Measurements from ENCODE around the gene PNMA1. TPM values are rescaled to one million over a fixed set of nuclear protein-coding genes. Genes with fewer than 3 reads are reported as not detected.

Gene PNMA1
- total RNA-seq, result 10 to 100 TPM; 42.0 to 53.7 TPM
- 62.8 to 93.9 reads per million in 2 donors for total RNA-seq

- H3K27ac Mint-ChIP-seq, result peak within 1 kb of the TSS; percentile 98
- peaks cover 29% of the 10 kb centered on the region for H3K4me1 Mint-ChIP-seq
- ATAC-seq (peak; percentile 78), DNase-seq (peak; percentile 82 to 90 (median 84))
- peak within 1 kb of the TSS; percentile 99 for H3K4me3 Mint-ChIP-seq
- no peaks in the 10 kb centered on the region for H3K27me3 Mint-ChIP-seq
- no peaks in the 10 kb centered on the region for H3K9me3 ChIP-seq (ENCODE audit: control insufficient read depth, low read length, poor library complexity, severe bottlenecking)
- peaks cover 10% of the 10 kb centered on the region for H3K36me3 Mint-ChIP-seq (ENCODE audit: low read depth)
Measured at GRCh38 chr14:73713803-73714655, at the start of gene PNMA1. TSS of gene PNMA1 (minus strand) at chr14:73714384. CDS start at chr14:73713639, 745 bp downstream.

- no peak for ATAC-seq
- Mint-ChIP-seq H3K27ac (peak overlapping the region; percentile 97), H3K36me3 (ENCODE audit: low read depth) (peaks cover 3% of the 10 kb centered on the region), H3K4me1 (peaks cover 45% of the 10 kb centered on the region), H3K4me3 (peak overlapping the region; percentile 86), H3K27me3 (no peaks in the 10 kb centered on the region)
- no peaks in the 10 kb centered on the region for H3K9me3 ChIP-seq (ENCODE audit: control insufficient read depth, low read length, poor library complexity, severe bottlenecking)
- no peak for DNase-seq
Measured at GRCh38 chr14:73763396-73763795, 49.2 kb upstream of the PNMA1 start.

- H3K36me3 Mint-ChIP-seq (ENCODE audit: low read depth), result peaks cover 3% of the 10 kb centered on the region
- peaks cover 53% of the 10 kb centered on the region for H3K4me1 Mint-ChIP-seq
- no peak for DNase-seq
- no peaks in the 10 kb centered on the region for H3K27me3 Mint-ChIP-seq
- H3K9me3 ChIP-seq (ENCODE audit: control insufficient read depth, low read length, poor library complexity, severe bottlenecking), result no peaks in the 10 kb centered on the region
- peak overlapping the region; percentile 86 for H3K4me3 Mint-ChIP-seq
- no peak for ATAC-seq
- H3K27ac Mint-ChIP-seq, result peak overlapping the region; percentile 97
Measured at GRCh38 chr14:73762375-73762822, 48.2 kb upstream of the PNMA1 start.

- H3K27ac Mint-ChIP-seq, result peak overlapping the region; percentile 97
- DNase-seq, result no peak
- ATAC-seq, result no peak
Measured at GRCh38 chr14:73761618-73762355, 47.6 kb upstream of the PNMA1 start.

GRCh38 chr14:73760598-73761586 is 46.7 kb upstream of the PNMA1 start:
- ATAC-seq (peak; percentile 1), DNase-seq (no peak)
- peaks cover 63% of the 10 kb centered on the region for H3K4me1 Mint-ChIP-seq
- H3K9me3 ChIP-seq (ENCODE audit: control insufficient read depth, low read length, poor library complexity, severe bottlenecking), result no peaks in the 10 kb centered on the region
- H3K27ac Mint-ChIP-seq, result peak overlapping the region; percentile 97
- peaks cover 3% of the 10 kb centered on the region for H3K36me3 Mint-ChIP-seq (ENCODE audit: low read depth)
- H3K4me3 Mint-ChIP-seq, result peak overlapping the region; percentile 91
- H3K27me3 Mint-ChIP-seq, result no peaks in the 10 kb centered on the region

More at GRCh38 chr14:73761618-73762355, 47.6 kb upstream of the PNMA1 start:
- Mint-ChIP-seq H3K36me3 (ENCODE audit: low read depth) (peaks cover 3% of the 10 kb centered on the region), H3K4me3 (peak overlapping the region; percentile 86), H3K4me1 (peaks cover 58% of the 10 kb centered on the region), H3K27me3 (no peaks in the 10 kb centered on the region)
- H3K9me3 ChIP-seq (ENCODE audit: control insufficient read depth, low read length, poor library complexity, severe bottlenecking), result no peaks in the 10 kb centered on the region

GRCh38 chr14:73759714-73760597 is 45.8 kb upstream of the PNMA1 start:
- Mint-ChIP-seq H3K4me3 (peak overlapping the region; percentile 91), H3K4me1 (peaks cover 63% of the 10 kb centered on the region), H3K27ac (peak overlapping the region; percentile 97), H3K27me3 (no peaks in the 10 kb centered on the region), H3K36me3 (ENCODE audit: low read depth) (no peaks in the 10 kb centered on the region)
- H3K9me3 ChIP-seq (ENCODE audit: control insufficient read depth, low read length, poor library complexity, severe bottlenecking), result no peaks in the 10 kb centered on the region
- DNase-seq (peak; percentile 96 to 97 (median 96)), ATAC-seq (peak; percentile 85)

GRCh38 chr14:73759183-73759713 is 45.1 kb upstream of the PNMA1 start:
- H3K9me3 ChIP-seq (ENCODE audit: control insufficient read depth, low read length, poor library complexity, severe bottlenecking), result no peaks in the 10 kb centered on the region
- no peak for ATAC-seq
- H3K36me3 Mint-ChIP-seq (ENCODE audit: low read depth), result no peaks in the 10 kb centered on the region

GRCh38 chr14:73758392-73759182 is 44.4 kb upstream of the PNMA1 start:
- peak; percentile 59 to 75 (median 71) for DNase-seq
- H3K4me1 Mint-ChIP-seq, result peaks cover 72% of the 10 kb centered on the region
- no peaks in the 10 kb centered on the region for H3K36me3 Mint-ChIP-seq (ENCODE audit: low read depth)
- ATAC-seq, result peak; percentile 11
- H3K9me3 ChIP-seq (ENCODE audit: control insufficient read depth, low read length, poor library complexity, severe bottlenecking), result no peaks in the 10 kb centered on the region
- H3K4me3 Mint-ChIP-seq, result peak overlapping the region; percentile 92
- peak overlapping the region; percentile 94 for H3K27ac Mint-ChIP-seq
- no peaks in the 10 kb centered on the region for H3K27me3 Mint-ChIP-seq

More at GRCh38 chr14:73759183-73759713, 45.1 kb upstream of the PNMA1 start:
- DNase-seq, result peak; percentile 36 to 58 (median 53)
- Mint-ChIP-seq H3K4me1 (peaks cover 66% of the 10 kb centered on the region), H3K4me3 (peak overlapping the region; percentile 92), H3K27ac (peak overlapping the region; percentile 94), H3K27me3 (no peaks in the 10 kb centered on the region)

GRCh38 chr14:73757876-73758391 is 43.8 kb upstream of the PNMA1 start:
- ATAC-seq (no peak), DNase-seq (no peak)
- Mint-ChIP-seq H3K36me3 (ENCODE audit: low read depth) (no peaks in the 10 kb centered on the region), H3K27me3 (no peaks in the 10 kb centered on the region), H3K4me3 (peak overlapping the region; percentile 92), H3K4me1 (peaks cover 72% of the 10 kb centered on the region), H3K27ac (peak overlapping the region; percentile 94)
- no peaks in the 10 kb centered on the region for H3K9me3 ChIP-seq (ENCODE audit: control insufficient read depth, low read length, poor library complexity, severe bottlenecking)

- Mint-ChIP-seq H3K4me3 (peak overlapping the region; percentile 92), H3K27ac (peak overlapping the region; percentile 94), H3K36me3 (ENCODE audit: low read depth) (no peaks in the 10 kb centered on the region), H3K27me3 (no peaks in the 10 kb centered on the region), H3K4me1 (peaks cover 70% of the 10 kb centered on the region)
- DNase-seq, result no peak
- no peaks in the 10 kb centered on the region for H3K9me3 ChIP-seq (ENCODE audit: control insufficient read depth, low read length, poor library complexity, severe bottlenecking)
- ATAC-seq, result no peak
Measured at GRCh38 chr14:73757381-73757780, 43.2 kb upstream of the PNMA1 start.

Data from T-helper 17 cell (primary cell).